GM10266 (cell line): Measurements from ENCODE around the gene KCNH3.

Experiments
- DNase-seq: peaks from one replicate; pipeline ENCODE4 v3.0.0; 2012; ENCODE audit errors: extremely low spot score
- CTCF ChIP-seq: IDR thresholded peaks from 2 replicates; pipeline ENCODE4 v1.5.1; 2012; ENCODE audit warnings: mild to moderate bottlenecking, low read depth; ENCODE audit not compliant: control insufficient read depth, insufficient read depth; ENCODE audit errors: missing control alignments

Gene KCNH3

GRCh38 chr12:49557917-49558215 lies 19.0 kb downstream of the KCNH3 start:
- no peak for DNase-seq
- peak; percentile 7 for TF ChIP-seq CTCF

GRCh38 chr12:49558526-49558925 lies 19.7 kb downstream of the KCNH3 start:
- DNase-seq: no peak
- TF ChIP-seq CTCF: no peak

GRCh38 chr12:49559011-49559675 lies 20.3 kb downstream of the KCNH3 start:
- no peak for DNase-seq
- TF ChIP-seq CTCF: no peak

- no peak for DNase-seq
Observed at GRCh38 chr12:49560695-49561094, 21.9 kb downstream of the KCNH3 start.

GRCh38 chr12:49562233-49562632 lies 23.4 kb downstream of the KCNH3 start:
- DNase-seq: no peak
- TF ChIP-seq CTCF: no peak

More at GRCh38 chr12:49560695-49561094, 21.9 kb downstream of the KCNH3 start:
- TF ChIP-seq CTCF: no peak

GRCh38 chr12:49562831-49563230 lies 24.0 kb downstream of the KCNH3 start:
- no peak for DNase-seq
- no peak for TF ChIP-seq CTCF

GRCh38 chr12:49563951-49564685 lies 25.3 kb downstream of the KCNH3 start:
- DNase-seq: no peak
- TF ChIP-seq CTCF: no peak
